ENCODE measurements around the gene PTPRN. TPM values are rescaled to one million over a fixed set of nuclear protein-coding genes. Genes with fewer than 3 reads are reported as not detected.
"Not testable (repeated sequence)": the region's sequence is repeated elsewhere in the genome, so short reads cannot be mapped to it uniquely, and the experiment has no call there.

The PTPRN gene
- total RNA-seq, 1 donor from 2014 or later, result 0.17 TPM

DNA sequence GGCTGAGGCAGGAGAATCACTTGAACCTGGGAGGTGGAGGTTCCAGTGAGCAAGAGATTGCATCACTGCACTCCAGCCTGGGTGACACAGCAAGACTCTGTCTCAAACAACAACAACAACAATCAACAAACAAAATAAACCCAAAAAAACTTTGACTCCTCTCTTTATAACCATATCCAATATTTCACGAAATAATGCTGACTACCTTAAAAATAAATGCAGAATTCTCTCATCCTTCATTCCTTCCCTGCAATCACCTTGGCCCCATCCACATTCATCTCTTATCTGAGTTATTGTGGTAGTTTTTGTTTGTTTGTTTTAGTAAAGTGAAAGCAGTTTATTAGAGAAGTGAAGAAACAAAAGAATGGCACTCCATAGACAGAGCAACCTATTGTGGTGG, 3.2 kb downstream of the PTPRN start:
- DNase-seq, result no peak

DNA sequence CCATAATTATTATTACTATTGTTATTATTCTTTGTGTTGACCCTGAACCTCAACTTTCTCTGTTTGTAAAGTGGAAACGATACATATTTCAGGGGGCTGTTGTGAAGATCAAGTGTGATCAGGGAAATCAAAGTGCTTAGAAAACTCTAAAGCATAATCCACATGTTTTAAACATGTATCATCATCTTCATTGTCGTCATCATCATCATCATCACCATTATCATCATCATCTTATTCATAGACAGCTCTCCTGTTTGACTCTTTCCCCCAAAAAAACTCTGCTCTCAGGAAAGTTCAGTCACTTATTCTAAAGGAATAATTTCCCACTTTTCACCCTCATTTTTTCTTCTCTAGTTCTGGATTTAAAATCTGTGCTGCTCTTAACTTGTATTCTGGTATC, 5.0 kb downstream of the PTPRN start:
- DNase-seq, result no peak

DNA sequence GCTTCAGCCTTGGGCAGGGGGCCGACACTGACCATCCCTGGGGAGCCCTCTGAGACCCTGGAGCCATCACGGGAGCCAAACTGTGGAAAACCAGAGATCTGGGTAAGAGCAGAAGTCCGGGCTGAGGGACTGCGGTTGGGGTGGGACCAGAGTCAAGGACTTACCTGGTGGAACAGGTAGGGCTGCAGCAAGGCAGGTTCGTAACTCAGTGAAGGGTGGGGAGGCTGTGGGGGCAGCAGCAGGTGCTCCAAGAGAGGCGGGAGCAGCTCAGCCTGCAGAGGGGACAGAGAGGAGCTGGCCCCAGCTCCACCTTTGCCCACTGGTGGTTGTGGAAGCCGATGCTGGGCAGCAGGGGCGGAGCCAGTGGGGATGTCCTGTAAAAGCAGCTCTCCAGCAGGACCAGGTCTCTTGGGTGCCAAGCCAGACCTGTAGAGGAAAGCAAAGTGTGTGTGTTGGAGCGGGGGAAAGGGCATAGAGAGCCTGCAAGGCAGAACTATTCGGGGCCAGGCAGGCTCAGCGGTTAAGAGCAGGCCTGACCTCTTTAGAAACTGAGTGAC, 6.7 kb downstream of the PTPRN start:
- no peak for DNase-seq

DNA sequence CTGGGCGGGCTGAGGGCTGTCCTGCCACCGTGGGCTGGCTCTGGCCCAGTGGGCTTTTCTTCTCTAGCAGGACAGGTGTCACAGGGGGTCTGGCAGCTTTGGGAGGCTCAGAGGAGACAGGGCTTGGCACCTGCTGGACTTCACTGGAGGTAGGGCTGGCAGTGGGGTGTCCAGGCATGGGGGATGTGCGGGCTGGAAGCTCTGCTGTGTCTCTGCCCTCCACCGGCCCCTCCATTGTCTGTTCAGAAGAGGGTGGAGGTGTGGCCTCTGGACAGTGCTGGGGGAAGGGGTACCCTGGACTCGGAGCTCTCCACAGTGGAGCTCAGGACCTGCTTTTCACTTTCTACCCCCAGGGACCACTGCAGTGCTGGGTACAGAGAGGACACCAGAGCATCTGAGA, 9.2 kb downstream of the PTPRN start:
- DNase-seq, result no peak

DNA sequence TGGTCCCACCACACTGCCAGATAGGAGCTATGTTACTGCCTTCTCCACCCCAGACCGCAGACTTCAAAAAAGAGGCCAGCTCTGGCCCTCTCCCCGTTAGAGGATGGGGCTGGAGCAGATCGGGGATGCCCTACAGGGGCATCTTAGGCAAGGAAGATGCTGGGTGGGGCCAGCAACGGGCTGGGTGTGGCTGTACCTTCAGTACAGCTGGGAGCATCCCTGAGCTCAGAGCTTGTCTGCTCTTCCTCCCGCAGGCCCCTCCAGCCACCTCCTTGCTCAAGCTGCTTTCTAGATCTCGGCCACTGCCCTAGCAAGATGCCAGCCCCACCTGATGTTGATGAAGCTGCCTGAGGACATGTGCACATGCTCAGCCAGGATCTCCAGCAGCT, 9.8 kb downstream of the PTPRN start:
- no peak for DNase-seq

DNA sequence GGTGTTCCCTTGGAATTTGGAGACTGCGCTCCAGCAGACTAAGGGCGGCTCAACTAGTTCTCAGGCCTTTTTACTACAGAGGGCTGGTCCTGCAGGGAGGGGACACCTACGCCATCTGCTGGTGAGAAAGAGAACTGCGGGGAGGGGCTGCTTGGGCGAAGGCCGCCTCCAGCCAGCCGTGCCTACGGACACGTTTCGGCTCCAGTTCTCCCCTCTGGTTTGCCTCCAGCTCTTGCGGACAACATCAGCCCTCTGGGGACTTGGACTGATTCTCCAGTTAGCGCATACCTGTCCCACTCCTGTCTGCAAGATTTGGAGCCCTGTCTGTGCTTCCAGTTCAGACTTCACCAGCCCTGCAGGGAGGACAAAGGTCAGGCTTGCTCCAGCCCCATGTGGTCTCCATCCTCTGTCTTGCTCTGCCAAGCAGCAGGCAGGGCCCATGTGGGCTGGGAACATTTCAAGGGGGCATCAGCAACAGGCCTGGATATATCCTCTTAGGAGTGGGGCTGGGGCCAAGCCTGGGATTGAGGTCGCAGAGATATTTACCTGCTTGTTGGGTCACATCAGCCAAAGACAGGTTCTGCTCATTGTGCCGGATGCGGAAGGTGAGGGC, 10.3 kb downstream of the PTPRN start:
- DNase-seq, result peak; percentile 86

DNA sequence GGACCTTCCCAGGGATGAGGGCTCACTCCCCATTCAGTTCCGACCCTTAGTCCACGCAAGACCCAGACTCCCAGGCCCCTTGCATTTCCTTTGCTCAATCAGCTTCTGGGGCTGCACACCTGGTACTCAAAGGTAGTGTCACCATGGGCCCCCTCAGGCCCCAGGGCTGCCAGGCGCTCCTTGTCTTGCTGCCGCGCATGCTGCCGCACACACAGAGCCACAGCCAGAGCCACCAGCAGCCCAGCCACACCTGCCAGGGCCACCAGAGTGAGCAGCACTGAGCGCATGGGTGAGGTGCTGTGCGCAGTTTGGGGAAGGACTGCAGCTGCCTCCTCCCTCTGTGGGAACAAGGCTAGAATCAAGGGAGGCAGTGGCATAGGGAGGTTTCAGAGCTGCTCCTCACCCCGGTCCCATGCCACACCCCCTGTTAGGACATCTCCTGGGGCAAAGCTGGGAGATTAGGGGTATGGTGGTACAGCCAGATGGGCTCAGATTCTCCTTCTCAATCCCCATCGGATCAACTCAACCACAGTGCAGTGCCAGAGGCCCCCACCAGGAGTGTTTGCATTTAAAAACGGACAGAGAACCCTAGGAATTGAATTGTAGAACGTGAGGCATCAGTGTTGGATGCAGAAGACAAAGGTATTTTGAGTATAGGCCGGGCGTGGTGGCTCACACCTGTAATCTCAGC, 11.3 kb downstream of the PTPRN start:
- no peak for DNase-seq

DNA sequence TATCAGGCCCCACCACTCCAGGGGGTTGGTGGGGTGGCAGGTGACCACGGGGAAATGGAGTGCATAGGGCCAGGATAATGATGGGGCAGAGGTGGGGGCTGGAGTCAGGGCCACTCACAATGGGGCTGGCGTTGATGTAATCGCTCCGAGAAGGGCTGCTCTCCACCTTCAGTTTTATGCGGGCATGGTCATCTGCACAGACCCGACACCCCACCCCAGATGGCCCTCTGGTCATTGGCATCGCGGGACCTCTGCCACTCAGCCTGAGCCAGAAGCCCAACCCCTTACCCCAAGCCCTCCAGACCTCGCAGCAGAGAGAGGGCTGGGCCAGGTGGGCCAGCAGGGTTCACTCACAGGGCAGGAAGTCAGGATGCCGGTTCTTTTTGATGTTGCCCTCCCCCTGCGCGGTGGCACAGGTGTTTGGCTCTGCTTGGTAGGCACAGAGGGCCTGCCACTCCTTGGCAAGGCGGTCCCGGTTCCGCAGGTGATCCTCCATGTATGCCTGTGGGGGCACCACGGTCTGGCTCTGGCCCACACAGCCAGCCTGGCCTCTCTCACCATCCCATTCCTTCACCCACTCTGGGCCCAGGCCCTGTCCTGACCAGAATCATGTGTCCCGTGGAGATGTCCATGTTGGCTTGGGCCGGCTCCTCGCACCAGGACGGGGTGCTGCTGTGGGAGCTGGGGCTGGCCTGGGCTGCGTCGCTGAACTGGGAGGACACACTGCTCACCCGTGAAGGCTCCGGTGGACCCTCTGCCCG, 12.4 kb downstream of the PTPRN start:
- no peak for DNase-seq

DNA sequence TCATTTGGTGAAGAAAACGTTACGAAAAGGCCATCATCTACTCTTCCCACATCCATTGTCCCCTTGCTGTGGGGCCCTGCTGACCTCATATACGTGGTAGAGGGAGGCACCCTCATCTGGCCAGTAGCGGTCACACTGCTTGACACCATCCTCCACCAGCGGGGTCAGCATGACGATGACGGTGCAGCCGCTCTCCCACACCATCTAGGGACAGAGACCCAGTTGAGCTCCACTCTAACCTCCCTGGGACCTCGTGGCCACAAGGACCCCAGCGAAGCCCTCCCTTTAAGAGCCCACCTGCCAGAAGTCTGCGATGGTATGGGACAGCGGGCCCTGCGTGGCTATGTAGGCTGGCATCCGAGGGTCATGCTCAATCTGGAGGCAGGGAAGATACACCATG, 13.1 kb downstream of the PTPRN start:
- DNase-seq, result no peak

DNA sequence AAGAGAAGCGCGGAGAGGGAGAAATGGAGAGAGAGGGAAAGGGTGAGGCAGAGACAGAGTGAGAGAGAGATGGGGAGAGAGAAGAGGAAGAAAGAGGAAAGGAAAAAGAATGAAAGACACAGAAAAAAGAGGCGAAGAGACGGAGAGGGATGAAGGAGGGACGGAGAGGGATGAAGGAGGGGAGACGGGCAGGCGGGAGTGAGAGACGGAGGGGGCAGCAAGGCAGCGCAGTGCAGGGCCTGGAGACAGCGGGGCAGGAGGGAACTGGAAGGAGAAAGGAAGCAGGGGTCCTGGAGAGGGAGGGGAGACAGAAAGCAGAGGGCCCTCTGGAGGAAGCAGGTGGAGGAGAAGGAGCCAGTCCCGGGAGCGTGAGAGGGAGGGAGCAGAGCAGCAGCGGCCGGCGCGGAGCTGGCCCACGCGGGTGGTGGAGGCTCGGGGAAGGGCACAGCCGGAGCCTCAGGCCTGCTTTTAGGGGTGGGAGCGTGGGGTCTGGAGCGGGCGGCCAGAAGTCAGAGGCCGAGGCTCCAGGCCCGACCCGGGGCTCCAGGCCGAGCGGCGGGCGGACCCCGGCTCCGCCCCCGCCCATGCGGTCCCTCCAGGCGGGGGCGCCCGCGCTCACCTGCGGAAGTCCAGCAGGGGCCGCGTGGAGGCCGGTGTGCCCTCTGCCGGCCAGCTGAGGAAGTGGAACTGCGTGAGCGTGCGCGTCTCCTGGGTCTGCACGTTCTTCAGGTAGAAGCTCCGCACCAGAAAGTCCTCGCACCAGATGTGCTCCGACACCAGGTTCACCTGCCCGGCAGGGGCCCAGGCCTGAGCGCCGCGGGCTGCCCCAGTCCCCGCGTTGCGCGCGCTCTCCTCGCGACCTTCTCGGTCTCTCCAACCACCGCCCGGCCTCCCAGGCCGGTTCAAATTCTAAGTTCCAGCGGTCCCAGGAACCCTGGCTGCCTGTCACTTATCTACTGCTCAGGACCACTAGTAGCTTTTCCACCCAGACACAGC, 14.5 kb downstream of the PTPRN start:
- peak; percentile 92 for DNase-seq

DNA sequence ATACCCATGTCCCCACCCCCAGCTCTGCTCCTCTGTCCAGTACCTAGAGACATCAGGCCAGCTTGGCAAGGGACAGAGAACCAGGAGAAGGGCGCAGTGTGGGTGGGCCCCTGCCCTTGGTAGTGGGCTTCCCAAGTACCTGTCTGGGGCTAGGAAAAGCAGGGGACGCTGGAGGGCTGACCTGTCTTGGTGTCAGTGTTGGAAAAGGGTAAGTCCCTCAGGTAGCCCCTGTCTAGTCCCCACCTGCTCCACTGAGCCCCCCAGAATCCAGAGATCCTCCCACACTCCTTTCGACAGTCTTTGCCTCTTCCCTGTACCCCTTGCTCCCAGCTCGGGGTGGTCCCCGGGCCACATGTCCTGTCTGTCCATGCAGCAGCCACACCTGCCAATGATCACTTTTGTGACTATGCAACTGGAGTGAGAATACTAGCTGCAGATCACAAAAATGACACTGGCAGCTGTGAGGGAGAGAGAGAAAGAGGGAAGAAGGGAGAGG, 15.4 kb downstream of the PTPRN start:
- DNase-seq, result no peak

DNA sequence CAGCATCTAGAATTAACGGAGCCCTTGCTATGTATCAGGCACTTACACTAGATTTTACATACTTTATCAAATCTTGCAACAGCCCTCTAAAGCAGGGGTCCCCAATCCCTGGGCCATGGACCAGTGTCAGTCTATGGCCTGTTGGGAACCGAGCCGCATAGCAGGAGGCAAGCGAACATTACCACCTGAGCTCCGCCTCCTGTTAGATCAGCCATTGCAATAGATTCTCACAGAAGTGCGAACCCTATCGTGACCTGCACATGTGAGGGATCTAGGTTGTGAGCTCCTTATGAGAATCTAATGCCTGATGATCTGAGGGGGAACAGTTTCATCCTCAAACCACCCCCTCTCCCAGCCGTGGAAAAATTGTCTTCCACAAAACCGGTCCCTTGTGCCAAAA, 16.6 kb downstream of the PTPRN start:
- no peak for DNase-seq

DNA sequence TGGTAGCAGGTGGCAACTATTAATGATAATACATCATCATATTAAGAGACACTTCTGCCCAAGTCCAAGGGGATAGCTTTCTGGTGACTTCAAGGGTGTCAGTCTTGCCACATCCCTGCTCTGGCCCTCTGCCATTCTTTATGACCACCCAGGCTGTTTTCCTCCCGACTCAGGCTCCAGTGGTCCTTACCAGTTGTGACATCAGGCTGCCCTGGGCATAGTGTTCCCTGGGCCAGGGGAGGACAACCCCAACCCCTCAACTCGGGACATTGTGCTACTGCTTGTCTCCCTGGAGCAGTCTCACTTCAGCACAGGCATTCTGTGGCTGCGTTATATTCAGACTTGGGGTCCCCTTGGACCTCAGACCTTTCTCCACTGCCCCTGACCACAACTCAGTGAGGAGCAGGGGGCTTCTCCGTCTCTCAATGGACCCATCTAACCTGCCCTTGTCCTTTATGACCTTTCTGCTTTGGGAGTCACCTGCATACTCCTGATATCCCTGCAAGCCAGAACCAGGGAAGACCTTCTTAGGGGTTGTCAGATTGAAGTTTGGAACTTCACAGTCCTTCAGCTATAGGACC, 17.2 kb downstream of the PTPRN start:
- DNase-seq, result no peak

DNA sequence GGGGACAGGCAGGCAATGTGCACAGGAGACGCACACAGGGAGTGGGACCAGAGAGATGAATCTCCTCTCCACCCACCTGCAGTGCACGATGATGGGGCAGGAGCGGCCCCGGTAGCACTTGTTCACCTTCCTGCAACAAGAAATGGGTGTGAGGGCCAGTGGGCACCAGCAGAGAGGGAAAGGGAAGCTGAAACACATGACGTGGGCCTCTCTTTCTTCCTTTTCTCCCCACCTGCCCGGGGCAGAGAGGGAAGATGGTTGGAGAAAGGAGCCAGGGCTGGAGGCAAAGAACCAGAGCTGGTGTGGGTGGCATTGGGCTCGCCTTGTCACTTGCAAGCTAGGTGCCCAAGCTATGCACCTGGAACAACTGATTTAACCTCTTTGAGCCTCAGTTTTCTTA, 17.8 kb downstream of the PTPRN start:
- DNase-seq, result no peak

DNA sequence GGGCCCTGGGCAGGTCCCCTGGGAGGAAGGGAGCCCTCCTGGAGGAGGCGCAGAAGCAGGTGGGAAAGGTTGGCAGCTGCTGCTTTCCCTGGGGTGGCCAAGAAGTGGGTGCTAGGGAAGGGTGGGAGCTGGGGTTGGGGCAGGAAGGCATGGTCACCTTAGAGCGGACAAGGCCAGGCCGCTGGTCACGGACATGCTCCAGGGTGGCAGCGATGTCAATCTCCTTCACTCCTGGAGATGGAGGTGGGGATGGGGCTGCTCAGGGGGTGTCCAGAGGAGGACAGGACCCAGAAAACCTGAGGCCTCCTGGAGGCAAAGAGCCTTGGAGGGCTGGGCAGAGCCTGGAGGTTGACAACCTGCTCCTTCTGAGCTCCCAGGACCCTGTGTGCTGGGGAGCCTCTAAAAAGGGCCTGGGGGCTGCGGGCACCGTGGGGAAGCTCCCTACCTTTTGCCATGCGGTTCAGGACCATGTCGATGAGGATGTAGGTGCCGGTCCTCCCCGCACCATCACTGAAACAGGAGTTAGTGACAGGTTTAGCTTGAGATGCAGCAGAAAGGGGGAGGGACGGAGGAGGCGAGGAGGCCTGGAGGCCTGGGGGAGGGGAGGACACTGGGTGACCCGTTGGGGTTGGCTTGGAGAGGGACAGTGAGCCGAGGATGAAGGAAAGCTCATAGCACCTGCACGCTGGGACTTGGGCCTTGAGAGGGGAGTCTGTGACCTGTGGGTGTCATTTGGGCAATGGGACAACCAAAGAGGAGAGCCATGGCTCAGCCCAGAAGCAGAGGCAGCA, 18.6 kb downstream of the PTPRN start:
- DNase-seq, result no peak

DNA sequence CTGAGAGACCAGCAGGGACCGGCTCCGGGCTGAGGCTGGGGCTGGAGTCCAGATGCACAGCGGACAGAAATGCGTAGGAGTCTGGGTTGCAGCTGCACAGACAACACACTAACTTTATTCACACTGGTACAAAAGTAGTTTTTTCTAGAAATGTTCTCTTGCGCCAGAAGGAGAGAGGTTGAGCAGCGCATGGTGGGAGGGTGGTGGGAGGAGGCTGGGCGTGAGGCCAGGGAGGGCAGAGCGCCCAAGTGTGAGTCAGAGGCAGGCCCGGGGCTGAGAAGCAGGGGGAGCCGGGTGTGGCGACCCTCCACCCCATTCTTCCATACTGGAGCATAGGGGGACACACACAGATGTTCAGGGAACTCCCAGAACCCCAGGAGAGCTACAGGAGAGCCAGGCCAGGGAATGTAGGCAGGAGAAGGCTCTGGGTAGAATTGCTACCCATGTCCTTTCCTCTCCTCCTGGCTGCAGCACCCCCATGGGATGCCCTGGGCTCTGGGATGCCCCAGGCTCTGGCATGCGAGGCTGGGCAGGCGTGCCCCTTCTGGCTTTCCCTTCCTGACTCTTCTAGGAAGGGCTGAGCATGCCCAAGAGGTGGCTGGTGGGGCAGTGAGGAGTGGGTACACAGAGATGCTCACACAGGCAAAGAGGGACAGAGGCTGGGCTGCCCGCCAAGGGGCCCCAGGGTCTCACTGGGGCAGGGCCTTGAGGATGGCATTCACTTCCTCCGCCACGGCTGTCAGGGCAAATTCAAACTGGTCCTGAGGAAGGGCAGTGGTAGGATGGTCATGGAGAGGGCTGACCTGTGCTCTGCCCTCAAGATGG, 19.5 kb downstream of the PTPRN start:
- DNase-seq, result peak; percentile 48

DNA sequence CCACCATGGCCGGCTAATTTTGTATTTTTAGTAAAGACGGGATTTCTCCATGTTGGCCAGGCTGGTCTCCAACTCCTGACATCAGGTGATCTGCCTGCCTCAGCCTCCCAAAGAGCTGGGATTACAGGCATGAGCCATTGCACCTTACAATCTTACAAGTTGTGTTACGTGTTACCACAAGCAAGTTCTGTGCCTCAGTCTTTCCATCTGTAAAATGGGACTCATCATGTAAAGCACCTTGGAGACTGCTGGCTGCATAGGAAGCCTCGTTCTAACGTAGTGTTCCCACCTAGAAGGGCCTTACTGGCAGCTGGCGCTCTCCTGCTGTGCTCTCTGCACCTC, 20.0 kb downstream of the PTPRN start:
- DNase-seq, result no peak

DNA sequence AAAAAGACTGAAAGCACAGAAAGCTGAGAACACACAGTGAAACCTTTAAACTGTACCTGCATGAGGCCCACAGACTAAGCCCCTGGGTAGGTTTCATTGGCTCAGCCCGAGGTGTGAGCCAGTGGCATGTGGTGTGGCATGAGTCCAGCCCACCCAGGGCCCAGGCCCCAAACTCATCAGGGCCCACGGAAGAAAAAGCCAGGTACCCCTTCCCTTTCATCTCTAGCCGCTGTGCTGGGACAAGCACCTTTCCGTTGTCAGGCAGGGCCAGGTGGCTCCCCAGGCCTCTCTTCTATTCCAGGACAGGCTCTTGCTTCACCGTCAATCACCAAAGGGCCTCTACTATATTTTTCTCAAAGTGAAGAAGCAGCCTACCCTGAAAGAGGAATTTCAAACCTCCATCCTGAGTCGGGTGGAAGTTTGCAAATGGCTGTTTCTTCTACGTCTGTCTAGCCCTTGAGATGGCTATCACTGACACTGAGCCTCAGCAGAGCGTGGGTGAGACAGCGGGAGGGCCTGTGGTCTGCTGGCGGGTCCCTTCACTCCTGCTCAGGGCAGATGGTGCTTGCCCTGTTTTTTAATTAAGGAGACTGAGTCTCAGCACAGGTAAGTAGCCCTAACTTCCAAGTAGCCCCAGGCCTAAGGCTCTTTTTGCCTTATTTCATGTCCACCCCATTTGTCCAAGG, 21.5 kb downstream of the PTPRN start:
- DNase-seq, result no peak

DNA sequence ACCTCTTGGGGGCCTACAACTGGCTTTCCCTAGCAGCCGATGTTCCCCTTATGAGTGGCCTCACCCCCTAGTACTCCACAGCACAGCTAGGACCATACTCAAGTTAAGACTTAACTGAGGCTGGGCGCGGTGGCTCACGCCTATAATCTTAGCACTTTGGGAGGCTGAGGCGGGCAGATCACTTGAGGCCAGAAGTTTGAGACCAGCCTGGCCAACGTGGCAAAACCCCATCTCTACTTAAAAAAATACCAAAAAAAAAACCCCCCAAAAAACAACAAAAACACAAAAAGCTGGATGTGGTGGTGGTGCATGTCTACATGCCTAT, 22.1 kb downstream of the PTPRN start:
- DNase-seq, result not testable (repeated sequence)
